ENCODE measurements around the gene WDFY3. TPM values are rescaled to one million over a fixed set of nuclear protein-coding genes. Genes with fewer than 3 reads are reported as not detected.
A peak's percentile ranks its signal among the peaks of the same experiment; 100 is the strongest.

The WDFY3 gene
- total RNA-seq, 1 experiment from 2014 or later, result 39.9 TPM

DNA sequence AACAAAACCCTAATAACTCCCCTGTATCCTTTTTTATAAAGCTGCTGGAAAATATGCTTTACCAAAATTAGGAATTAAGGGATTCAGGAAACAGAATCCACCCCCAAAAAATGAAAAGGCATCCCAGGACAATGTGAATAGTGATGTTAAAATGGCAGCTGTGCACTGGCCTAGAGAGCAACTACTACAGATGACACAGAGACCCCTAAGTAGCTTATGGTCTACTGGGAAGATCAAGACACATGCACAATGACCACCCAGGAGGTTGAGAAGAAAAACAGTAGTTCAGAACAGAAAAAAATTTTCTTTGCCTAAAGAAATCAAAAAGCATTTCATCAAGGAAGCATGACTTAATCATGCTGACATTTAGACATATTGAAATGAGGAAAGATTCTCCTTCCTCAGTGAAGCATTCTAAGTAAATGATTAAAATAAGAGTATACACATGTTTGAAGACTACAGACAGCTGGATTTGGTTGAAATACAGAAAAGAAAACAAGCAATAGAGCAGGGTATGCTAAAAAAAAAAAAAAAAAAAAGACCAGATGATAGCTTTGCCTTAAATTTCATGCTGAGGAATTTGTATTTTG lies 117.3 kb downstream of the WDFY3 start (continued):
- TF ChIP-seq FOSL1 (IDR thresholded peaks at IDR 0.05; ENCODE audit: low read depth) (no peak), YY1 (IDR thresholded peaks at IDR 0.05; ENCODE audit: extremely low read depth, insufficient replicate concordance, low read depth, low read length) (no peak), EGR1 (IDR thresholded peaks at IDR 0.05; ENCODE audit: low read depth) (no peak), SP1 (IDR thresholded peaks at IDR 0.05; ENCODE audit: low read depth) (no peak), EZH2 (IDR thresholded peaks at IDR 0.05) (no peak)
- TF ChIP-seq, protein P1, sequence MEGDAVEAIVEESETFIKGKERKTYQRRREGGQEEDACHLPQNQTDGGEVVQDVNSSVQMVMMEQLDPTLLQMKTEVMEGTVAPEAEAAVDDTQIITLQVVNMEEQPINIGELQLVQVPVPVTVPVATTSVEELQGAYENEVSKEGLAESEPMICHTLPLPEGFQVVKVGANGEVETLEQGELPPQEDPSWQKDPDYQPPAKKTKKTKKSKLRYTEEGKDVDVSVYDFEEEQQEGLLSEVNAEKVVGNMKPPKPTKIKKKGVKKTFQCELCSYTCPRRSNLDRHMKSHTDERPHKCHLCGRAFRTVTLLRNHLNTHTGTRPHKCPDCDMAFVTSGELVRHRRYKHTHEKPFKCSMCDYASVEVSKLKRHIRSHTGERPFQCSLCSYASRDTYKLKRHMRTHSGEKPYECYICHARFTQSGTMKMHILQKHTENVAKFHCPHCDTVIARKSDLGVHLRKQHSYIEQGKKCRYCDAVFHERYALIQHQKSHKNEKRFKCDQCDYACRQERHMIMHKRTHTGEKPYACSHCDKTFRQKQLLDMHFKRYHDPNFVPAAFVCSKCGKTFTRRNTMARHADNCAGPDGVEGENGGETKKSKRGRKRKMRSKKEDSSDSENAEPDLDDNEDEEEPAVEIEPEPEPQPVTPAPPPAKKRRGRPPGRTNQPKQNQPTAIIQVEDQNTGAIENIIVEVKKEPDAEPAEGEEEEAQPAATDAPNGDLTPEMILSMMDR (IDR thresholded peaks at IDR 0.05 in 2 of 3, conservative IDR thresholded peaks at IDR 0.05 in 1 of 3; ENCODE audit: borderline replicate concordance in 1 of 3, insufficient read depth in 1 of 3, low read depth in 2 of 3, low read length in 2 of 3), result no peak

- ChIA-PET RAD21 (ENCODE audit: low non-redundant PET in 1 of 2, low total read pairs in 2 of 2, uncharacterized antibody in 2 of 2, unreplicated experiment in 2 of 2) (no interaction called here), CTCF (no interaction called here), POLR2A (no interaction called here)
- no peak overlapping the region for H2AFZ ChIP-seq (ENCODE audit: low read depth, low read length, poor library complexity, severe bottlenecking)
- H3K4me3 ChIP-seq (replicated peaks in 1 of 2; ENCODE audit: low read depth in 1 of 2, low read length in 2 of 2), result no peak overlapping the region
- ATAC-seq (no peak), DNase-seq (ENCODE audit: low read depth, low spot score) (no peak)
- TSS peak; percentile 9 for BruUV-seq (replicated peaks)
- H3K27me3 ChIP-seq (ENCODE audit: insufficient read depth, low read length), result no peaks in the 10 kb centered on the region
- no peaks in the 10 kb centered on the region for H4K20me1 ChIP-seq (ENCODE audit: insufficient read depth)
- H3K4me1 ChIP-seq (ENCODE audit: control insufficient read depth in 1 of 2, insufficient read depth in 2 of 2, low read length in 2 of 2), result peaks cover 6 to 8% of the 10 kb centered on the region in 2 experiments; a peak in 3 of 4 replicates
- intact Hi-C loops (cut with micrococcal nuclease), result no loop called here
- H3K36me3 ChIP-seq (ENCODE audit: control insufficient read depth in 1 of 2, insufficient read depth in 2 of 2, low read length in 2 of 2), result no peaks in the 10 kb centered on the region
- H3K27ac ChIP-seq (ENCODE audit: low read depth, low read length), result no peak overlapping the region
- H3K9ac ChIP-seq (ENCODE audit: low read length), result no peak overlapping the region
- no peaks in the 10 kb centered on the region for H3K9me2 ChIP-seq (ENCODE audit: insufficient read depth)
- no peak overlapping the region for H3K4me2 ChIP-seq (ENCODE audit: low read length)
- no peak for TF ChIP-seq SRF (IDR thresholded peaks at IDR 0.05; ENCODE audit: low read depth)
- no peak for TF ChIP-seq SP1 (IDR thresholded peaks at IDR 0.05; ENCODE audit: low read depth)
- TF ChIP-seq TCF7L2 (IDR thresholded peaks at IDR 0.05; ENCODE audit: borderline replicate concordance, extremely low read depth, insufficient read depth, insufficient read length), result no peak
- TF ChIP-seq MAX (IDR thresholded peaks at IDR 0.05), result no peak
- no peak for TF ChIP-seq CEBPB (IDR thresholded peaks at IDR 0.05; ENCODE audit: low read depth)
- no peak for TF ChIP-seq POLR2AphosphoS5 (IDR thresholded peaks at IDR 0.05; ENCODE audit: low read depth, low read length)
- TF ChIP-seq, protein P2, sequence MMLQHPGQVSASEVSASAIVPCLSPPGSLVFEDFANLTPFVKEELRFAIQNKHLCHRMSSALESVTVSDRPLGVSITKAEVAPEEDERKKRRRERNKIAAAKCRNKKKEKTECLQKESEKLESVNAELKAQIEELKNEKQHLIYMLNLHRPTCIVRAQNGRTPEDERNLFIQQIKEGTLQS (IDR thresholded peaks at IDR 0.05), result no peak
- no peak for TF ChIP-seq ZBTB33 (IDR thresholded peaks at IDR 0.05; ENCODE audit: extremely low read depth, insufficient replicate concordance, low read length)
- no peak for TF ChIP-seq ZFX (IDR thresholded peaks at IDR 0.05)
- TF ChIP-seq EGR1 (IDR thresholded peaks at IDR 0.05; ENCODE audit: low read depth), result no peak
- TF ChIP-seq FOSL1 (IDR thresholded peaks at IDR 0.05; ENCODE audit: low read depth), result no peak
- no peak for TF ChIP-seq YY1 (IDR thresholded peaks at IDR 0.05; ENCODE audit: extremely low read depth, insufficient replicate concordance, low read depth, low read length)
- no peak for TF ChIP-seq ZNF274 (IDR thresholded peaks at IDR 0.05; ENCODE audit: low read depth, low read length)
- TF ChIP-seq ELF1 (IDR thresholded peaks at IDR 0.05; ENCODE audit: borderline replicate concordance, low read depth), result no peak
- no peaks in the 10 kb centered on the region for H3K9me3 ChIP-seq (ENCODE audit: control insufficient read depth in 1 of 2, insufficient read depth in 1 of 2, low read depth in 1 of 2, low read length in 2 of 2)
- H3K79me2 ChIP-seq (ENCODE audit: insufficient read depth, low read length), result no peaks in the 10 kb centered on the region
Observed at GRCh38 chr4:84848432-84848831, 118.1 kb downstream of the WDFY3 start.

All from HCT116 (cell line).